Measurements from ENCODE around the gene TRIM56.
"Not testable (repeated sequence)": the region's sequence is repeated elsewhere in the genome, so short reads cannot be mapped to it uniquely, and the experiment has no call there.

TRIM56 gene

GRCh38 chr7:101085162-101085964 lies at the start of gene TRIM56:
TRIM56 (plus strand) TSS chr7:101085481; CDS start chr7:101087313, 1,832 bp downstream.
- peak; percentile 58 for DNase-seq

- DNase-seq = no peak
Observed at GRCh38 chr7:101035941-101036340, 49.3 kb upstream of the TRIM56 start.

GRCh38 chr7:101041283-101041682 lies 44.0 kb upstream of the TRIM56 start:
- not testable (repeated sequence) for DNase-seq

GRCh38 chr7:101058355-101058754 lies 26.9 kb upstream of the TRIM56 start:
- no peak for DNase-seq

GRCh38 chr7:101059620-101059942 lies 25.7 kb upstream of the TRIM56 start:
- no peak for DNase-seq

GRCh38 chr7:101060992-101061391 lies 24.3 kb upstream of the TRIM56 start:
- DNase-seq = no peak

- DNase-seq = not testable (repeated sequence)
Observed at GRCh38 chr7:101064176-101064550, 21.1 kb upstream of the TRIM56 start.

- DNase-seq = not testable (repeated sequence)
Observed at GRCh38 chr7:101065162-101065561, 20.1 kb upstream of the TRIM56 start.

GRCh38 chr7:101066141-101066832 lies 19.0 kb upstream of the TRIM56 start:
- DNase-seq = no peak

- DNase-seq = no peak
Observed at GRCh38 chr7:101066833-101067177, 18.5 kb upstream of the TRIM56 start.

GRCh38 chr7:101068401-101068800 lies 16.9 kb upstream of the TRIM56 start:
- no peak for DNase-seq

GRCh38 chr7:101071362-101072104 lies 13.7 kb upstream of the TRIM56 start:
- not testable (repeated sequence) for DNase-seq

GRCh38 chr7:101075646-101076045 lies 9.6 kb upstream of the TRIM56 start:
- DNase-seq = no peak

GRCh38 chr7:101076183-101076582 lies 9.1 kb upstream of the TRIM56 start:
- DNase-seq = not testable (repeated sequence)

- peak; percentile 75 for DNase-seq
Observed at GRCh38 chr7:101077303-101078086, 7.8 kb upstream of the TRIM56 start.

- DNase-seq = no peak
Observed at GRCh38 chr7:101081432-101081831, 3.8 kb upstream of the TRIM56 start.

- DNase-seq = no peak
Observed at GRCh38 chr7:101084865-101085161, 468 bp upstream of the TRIM56 start.

- no peak for DNase-seq
Observed at GRCh38 chr7:101087334-101088068, 2.2 kb downstream of the TRIM56 start.

- DNase-seq = no peak
Observed at GRCh38 chr7:101088069-101088425, 2.8 kb downstream of the TRIM56 start.

- DNase-seq = no peak
Observed at GRCh38 chr7:101088858-101089529, 3.7 kb downstream of the TRIM56 start.

GRCh38 chr7:101089876-101090275 lies 4.6 kb downstream of the TRIM56 start:
- DNase-seq = no peak

Measured in GDM1 (cell line).